ENCODE results near the gene ZBTB3.
A peak's percentile ranks its signal among the peaks of the same experiment; 100 is the strongest.
"Not testable (repeated sequence)": the region's sequence is repeated elsewhere in the genome, so short reads cannot be mapped to it uniquely, and the experiment has no call there.

ZBTB3 gene

DNA sequence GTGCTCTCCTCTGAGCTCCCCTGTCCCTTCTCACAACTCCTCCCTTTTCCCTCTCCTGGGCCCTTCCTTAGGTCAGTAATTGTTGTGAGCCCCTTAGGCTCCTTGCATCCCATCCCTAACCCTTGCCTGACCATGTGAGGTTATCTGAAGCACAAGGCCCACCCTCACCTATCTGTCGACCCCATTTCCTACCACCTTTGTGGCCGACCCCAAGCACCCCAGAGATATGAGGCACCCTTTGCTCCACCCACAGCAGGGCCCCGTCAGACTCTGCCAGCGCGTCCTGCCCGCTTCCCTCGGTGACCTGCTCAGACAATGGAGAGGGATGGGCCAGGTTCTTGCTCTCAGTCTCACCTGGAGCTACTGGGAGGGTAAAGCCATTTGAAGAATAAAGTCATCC is 45.2 kb downstream of the ZBTB3 start:
- H3K4me3 ChIP-seq (ENCODE audit: low read depth, low read length): peak overlapping the region; percentile 63

DNA sequence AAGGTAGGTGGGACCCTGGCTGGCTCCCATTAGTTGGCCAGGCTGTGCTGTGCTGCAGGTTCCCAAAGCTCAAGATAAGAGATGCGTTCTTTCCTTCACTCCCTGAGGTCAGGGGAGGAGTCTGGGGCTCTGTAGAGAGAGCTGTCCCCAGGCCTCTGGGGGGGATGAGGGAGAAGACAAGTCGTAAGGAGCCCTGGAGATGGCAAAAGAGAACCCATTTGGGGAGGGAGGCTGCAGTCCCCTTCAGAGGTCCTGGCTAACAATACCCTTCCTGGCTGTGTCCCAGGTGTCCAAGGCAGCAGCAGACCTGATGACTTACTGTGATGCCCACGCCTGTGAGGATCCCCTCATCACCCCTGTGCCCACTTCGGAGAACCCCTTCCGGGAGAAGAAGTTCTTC is 45.6 kb downstream of the ZBTB3 start:
- H3K4me3 ChIP-seq (ENCODE audit: low read depth, low read length): peak overlapping the region; percentile 63
- TF ChIP-seq, protein P1, sequence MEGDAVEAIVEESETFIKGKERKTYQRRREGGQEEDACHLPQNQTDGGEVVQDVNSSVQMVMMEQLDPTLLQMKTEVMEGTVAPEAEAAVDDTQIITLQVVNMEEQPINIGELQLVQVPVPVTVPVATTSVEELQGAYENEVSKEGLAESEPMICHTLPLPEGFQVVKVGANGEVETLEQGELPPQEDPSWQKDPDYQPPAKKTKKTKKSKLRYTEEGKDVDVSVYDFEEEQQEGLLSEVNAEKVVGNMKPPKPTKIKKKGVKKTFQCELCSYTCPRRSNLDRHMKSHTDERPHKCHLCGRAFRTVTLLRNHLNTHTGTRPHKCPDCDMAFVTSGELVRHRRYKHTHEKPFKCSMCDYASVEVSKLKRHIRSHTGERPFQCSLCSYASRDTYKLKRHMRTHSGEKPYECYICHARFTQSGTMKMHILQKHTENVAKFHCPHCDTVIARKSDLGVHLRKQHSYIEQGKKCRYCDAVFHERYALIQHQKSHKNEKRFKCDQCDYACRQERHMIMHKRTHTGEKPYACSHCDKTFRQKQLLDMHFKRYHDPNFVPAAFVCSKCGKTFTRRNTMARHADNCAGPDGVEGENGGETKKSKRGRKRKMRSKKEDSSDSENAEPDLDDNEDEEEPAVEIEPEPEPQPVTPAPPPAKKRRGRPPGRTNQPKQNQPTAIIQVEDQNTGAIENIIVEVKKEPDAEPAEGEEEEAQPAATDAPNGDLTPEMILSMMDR (IDR thresholded peaks at IDR 0.05; ENCODE audit: borderline replicate concordance, insufficient read depth, low read depth, low read length): no peak

More for the DNA sequence above, 45.2 kb downstream of the ZBTB3 start:
- TF ChIP-seq, protein P1 (IDR thresholded peaks at IDR 0.05; ENCODE audit: borderline replicate concordance, insufficient read depth, low read depth, low read length): no peak

DNA sequence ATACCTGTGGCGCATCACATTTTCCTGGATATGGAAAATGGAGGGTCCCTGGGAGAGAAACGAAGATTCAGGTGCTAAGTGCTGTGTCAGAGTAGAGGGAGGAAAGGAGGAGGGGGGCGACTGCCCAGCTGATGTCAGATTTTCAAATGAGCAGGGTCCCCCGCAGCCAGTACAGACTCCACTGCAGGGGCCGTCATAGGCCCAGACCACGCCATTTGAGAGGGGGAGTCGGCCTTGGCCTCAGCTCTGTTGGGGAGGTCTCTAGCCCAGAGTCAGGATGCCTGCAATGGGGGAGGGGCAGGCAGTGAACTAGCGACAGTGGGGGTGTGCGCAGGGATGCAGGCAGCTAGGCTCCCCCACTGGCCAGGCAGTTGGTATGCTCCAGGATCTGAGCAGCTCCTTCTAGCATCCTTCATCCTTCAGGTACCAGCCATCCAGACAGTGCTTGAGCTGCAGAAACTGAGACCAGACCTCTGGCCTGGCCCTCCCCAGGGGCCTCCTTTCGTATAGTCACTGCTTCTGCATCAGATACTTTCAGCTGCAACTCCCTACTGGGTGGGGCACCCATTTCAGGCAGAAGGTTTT is 46.6 kb downstream of the ZBTB3 start, which contains the start of the genes BSCL2 and GNG3:
Gene BSCL2 (minus strand): TSS at position 148 of the 585 bp plus-strand sequence. CDS start 229 bp downstream, outside the sequence.
Gene GNG3 (plus strand): TSS at position 400 of the 585 bp plus-strand sequence. CDS start 620 bp downstream, outside the sequence.
- TF ChIP-seq, protein P1 (IDR thresholded peaks at IDR 0.05; ENCODE audit: borderline replicate concordance, insufficient read depth, low read depth, low read length): no peak
- peak within 1 kb of the TSS; percentile 63 for H3K4me3 ChIP-seq (ENCODE audit: low read depth, low read length)

DNA sequence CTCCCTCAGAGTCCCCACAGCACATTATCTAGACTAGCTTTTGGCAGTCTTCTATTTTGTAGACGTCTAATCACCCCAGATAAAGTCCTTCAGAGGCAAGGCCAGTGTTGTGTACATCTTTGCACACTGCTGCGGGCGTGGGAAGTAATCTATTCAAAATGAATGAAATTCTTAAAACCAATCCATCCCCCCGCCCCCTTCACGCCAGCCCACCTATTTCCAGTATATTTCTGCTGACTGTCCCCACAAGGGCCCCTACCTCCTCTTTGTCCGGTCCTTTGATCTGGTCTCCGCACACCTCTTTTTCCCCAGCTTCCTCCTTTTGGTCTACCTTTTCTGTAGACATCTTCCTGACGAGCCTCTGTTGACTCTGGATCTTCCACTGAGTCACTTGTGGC is 47.1 kb downstream of the ZBTB3 start:
- TF ChIP-seq, protein P1 (IDR thresholded peaks at IDR 0.05; ENCODE audit: borderline replicate concordance, insufficient read depth, low read depth, low read length): no peak
- no peak overlapping the region for H3K4me3 ChIP-seq (ENCODE audit: low read depth, low read length)

DNA sequence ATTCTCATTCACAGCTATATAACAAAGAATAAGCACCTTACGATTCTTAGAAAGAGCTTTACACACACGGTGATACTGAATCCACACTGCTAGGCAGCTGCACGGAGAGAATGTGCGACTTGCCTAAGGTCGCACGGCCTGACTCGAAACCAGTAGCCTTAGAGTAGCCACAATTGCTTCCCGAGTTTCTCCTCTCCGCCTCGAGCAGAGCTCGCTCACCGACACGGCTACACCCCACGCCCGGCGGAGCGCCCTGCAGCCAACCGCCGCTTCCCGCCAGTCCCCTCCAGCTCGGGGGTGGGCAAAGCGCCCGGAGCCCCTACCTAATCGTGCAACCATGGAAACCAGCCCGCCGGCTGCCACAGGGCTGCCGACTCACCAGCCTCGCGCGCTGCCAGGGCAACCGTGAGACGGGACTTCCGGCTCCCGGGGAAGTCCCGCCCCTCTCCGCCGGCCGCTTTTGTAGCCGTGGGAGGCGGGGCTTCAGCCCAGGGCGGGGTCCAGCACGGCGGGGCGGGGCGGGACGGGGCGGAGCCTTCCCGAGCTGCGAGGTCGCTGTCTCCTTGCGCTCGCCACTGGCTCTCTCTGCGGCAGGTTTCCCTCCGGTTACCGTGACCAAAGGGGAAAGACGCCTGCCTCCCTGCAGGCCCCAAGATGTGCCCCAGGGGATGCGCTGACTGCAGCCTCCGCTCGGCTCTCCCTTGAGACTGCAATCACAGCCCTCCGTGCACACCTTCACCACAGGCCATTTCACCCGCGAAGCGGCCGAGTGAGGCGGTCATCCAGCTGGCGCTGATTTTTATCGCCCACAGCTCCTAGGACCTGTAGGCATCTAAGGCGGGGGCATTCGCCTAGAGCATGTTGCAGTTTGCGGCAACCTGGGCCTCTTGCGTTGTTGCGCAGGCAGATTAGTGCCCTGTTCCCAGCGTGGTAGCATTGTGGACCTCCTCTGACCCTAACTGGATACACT is 47.8 kb downstream of the ZBTB3 start:
- H3K4me3 ChIP-seq (ENCODE audit: low read depth, low read length): peak overlapping the region; percentile 66
- TF ChIP-seq, protein P1 (IDR thresholded peaks at IDR 0.05; ENCODE audit: borderline replicate concordance, insufficient read depth, low read depth, low read length): no peak

DNA sequence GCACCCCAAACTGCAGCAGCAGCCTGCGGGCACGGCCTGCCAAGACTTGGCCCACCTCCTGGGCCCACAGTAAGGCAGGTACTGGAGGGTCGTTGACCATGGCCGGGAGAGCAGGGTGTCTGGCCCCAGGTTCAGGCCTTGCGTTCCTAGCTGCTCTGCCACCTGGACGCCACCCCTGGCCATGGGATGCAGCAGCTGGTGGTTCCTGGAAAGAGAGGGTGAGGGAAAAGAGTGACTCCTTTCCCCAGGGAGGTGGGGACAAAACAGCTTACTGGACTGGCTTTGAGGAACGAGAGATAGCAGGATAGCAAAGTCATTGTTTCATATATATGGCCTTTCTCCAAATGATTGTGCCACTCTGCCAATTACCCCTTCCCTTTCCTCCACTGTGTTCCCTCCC is 48.5 kb downstream of the ZBTB3 start:
- TF ChIP-seq, protein P1 (IDR thresholded peaks at IDR 0.05; ENCODE audit: borderline replicate concordance, insufficient read depth, low read depth, low read length): no peak
- H3K4me3 ChIP-seq (ENCODE audit: low read depth, low read length): peak overlapping the region; percentile 66

DNA sequence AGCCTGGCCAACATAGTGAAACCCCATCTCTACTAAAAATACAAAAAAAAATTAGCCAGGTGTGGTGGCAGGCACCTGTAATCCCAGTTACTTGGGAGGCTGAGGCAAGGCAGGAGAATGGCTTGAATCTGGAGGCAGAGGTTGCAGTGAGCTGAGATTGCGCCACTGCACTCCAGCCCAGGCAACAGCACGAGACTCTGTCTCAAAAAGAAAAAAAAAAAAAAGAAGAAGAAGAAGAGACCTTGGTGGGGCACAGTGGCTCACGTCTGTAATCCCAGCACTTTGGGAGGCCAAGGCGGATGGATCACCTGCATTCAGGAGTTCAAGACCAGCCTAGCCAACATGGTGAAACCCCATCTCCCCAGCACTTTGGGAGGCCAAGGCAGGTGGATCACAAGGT is 50.0 kb downstream of the ZBTB3 start:
- H3K4me3 ChIP-seq (ENCODE audit: low read depth, low read length): not testable (repeated sequence)
